NCI-H2107 (cell line): ENCODE data around the gene ANXA9.

Experiments used
- DNase-seq: peaks from one replicate; lab custom pipeline; 2025; lab: John Stamatoyannopoulos, UW

Gene ANXA9

DNA sequence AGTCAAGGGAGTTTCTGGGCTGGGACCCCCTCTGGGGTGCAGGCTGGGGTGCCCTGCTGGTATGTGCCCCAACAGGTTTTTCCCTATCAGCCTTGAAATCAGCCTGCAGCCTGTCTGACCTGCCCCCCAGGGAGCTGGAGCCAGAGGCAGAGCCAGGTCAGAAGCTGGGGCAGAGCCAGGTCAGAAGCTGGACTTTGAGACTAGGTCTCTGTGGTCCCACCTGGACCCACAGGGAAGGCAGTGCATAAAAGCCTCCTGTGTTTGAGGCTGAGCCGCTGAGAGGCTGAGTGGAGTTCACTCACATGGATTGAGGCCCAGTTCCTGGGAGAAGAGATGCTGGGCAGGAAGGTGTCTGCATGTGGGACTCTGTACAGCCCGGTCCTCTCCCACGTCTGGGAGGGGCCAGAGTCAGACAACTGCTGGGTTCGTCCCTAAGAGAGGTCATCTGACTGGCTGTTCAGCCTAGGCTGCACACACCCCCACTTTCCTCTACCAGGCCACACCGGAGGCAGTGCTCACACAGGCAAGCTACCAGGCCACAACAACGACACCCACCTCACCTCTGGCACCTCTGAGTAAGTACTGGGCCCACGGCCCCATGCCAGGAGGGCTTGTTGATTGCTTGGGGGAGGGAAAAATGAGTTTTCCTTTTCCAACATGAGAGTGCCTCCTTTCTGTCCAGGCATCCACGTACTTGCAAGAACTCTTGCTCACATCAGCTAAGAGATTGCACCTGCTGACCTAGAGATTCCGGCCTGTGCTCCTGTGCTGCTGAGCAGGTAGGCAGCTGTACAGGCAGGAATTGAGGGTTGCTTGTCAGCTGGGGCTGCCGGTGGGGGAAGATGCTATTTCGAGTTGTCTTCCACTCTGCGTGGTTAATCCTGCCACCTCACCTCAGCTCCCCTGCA lies at the start of gene ANXA9:
Gene ANXA9, plus strand, starts transcription at position 488 of the 908 bp plus-strand sequence. CDS start 814 bp downstream, outside the sequence.
- no peak for DNase-seq

DNA sequence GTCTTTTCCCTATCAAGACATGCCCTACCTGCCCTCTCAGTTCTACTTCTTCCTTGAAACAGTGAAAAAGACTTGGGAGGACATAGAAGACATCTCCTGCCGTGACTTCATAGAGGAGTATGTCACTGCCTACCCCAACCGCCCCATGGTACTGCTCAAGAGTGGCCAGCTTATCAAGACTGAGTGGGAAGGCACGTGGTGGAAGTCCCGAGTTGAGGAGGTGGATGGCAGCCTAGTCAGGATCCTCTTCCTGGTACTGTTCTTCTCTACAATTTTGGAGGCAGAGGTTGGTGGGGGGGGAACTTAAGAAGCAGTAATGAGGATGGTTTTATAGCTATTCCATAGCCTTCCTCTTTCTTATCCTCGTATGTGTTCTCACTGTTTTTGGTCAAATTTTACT lies 37.2 kb upstream of the ANXA9 start:
- DNase-seq = no peak

DNA sequence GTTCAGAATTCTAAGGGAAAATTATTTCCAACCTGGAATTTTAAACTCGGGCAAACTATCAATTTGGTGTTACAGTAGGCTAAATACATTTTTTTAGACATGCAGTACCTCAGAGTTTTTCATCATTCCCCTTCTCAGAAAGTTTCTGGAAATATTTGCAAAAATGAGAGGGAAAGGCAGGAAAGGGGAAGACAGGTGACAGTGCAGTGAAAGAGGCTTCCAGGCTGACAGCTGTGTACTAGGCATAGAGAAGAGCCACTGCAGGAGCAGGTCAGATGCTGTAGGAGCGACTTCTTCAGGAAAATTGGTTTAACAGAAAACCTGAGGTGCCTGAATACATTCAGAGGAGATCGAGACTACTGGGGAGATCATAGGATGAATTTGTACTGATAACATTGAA lies 27.4 kb upstream of the ANXA9 start:
- DNase-seq = no peak

- no peak for DNase-seq
These were observed 26.8 kb upstream of the ANXA9 start for GRCh38 chr1:150955280-150955679.

GRCh38 chr1:150957666-150958065 lies 24.4 kb upstream of the ANXA9 start:
- DNase-seq = no peak

- DNase-seq = no peak
These were observed 21.4 kb upstream of the ANXA9 start for GRCh38 chr1:150960646-150961045.

DNA sequence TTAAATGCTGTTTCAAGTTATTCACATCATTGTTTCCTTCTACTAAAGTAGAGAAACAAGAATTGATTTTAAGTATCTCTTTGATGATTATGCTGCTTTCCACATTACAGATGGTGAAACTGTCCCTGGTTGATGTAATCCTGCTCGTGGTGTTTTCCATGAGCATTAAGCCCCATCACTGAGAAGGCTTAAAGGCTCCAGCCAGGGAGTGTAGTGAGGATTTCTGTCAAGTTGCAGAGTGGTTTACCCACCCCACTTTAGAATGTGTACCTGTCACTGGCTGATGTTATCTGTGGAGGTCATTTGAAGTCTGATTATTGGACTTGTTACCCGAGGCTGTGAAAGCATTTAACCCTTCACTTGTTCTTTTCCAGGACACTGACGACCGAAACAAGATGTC lies 20.3 kb upstream of the ANXA9 start:
- DNase-seq = no peak

- DNase-seq = no peak
These were observed 18.6 kb upstream of the ANXA9 start for GRCh38 chr1:150963321-150964163.

DNA sequence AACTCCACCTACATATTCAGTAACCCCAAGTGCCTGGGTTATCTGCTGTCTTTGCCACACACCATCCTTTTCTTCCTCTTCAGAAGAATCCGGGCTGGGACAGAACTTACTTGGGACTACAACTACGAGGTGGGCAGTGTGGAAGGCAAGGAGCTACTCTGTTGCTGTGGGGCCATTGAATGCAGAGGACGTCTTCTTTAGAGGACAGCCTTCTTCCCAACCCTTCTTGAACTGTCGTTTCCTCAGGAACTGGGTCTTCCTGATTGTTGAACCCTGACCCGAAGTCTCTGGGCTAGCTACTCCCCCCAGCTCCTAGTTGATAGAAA lies 18.0 kb upstream of the ANXA9 start:
- no peak for DNase-seq

DNA sequence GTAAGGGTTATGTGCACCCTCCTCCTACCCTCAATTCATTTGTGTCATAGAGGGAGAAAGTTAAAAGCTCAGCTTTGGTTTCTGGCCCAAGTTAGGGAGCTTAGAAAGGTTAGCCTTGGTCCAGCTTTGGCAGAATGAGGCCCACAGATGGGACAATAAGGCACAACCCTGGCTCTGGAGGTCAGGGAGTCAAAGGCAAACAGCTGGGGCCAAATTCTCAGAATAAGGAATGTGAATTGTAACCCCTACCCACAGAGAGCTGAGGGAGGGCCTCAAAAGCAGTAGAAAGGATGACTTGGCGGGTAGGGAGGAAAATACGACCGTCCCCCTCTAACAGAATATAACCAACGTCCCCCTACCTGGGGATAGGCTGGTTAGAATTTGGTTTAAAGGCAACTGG lies 16.5 kb upstream of the ANXA9 start:
- DNase-seq = no peak

GRCh38 chr1:150966011-150966410 lies 16.1 kb upstream of the ANXA9 start:
- no peak for DNase-seq

- no peak for DNase-seq
These were observed 14.2 kb upstream of the ANXA9 start for GRCh38 chr1:150967936-150968335.

- no peak for DNase-seq
These were observed 13.6 kb upstream of the ANXA9 start for GRCh38 chr1:150968491-150968890.

DNA sequence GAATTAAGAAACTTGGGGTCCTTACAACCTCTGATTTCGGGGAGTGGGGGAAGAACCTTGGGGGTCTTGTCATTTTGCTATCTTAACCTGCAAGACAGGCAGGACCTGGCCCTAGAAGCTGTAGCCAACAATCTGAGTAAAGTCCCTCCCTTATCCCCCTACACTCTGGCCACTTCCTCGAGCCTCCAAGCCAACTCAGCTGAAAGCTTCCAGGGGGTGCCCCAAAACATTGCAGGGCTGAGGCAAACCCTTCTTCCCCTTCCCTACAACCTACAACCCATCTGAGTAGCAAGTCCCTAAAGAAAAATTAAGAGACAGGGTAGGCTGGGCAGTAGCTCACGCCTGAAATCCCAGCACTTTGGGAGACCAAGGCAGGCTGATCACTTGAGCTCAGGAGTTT lies 12.5 kb upstream of the ANXA9 start:
- DNase-seq = no peak

DNA sequence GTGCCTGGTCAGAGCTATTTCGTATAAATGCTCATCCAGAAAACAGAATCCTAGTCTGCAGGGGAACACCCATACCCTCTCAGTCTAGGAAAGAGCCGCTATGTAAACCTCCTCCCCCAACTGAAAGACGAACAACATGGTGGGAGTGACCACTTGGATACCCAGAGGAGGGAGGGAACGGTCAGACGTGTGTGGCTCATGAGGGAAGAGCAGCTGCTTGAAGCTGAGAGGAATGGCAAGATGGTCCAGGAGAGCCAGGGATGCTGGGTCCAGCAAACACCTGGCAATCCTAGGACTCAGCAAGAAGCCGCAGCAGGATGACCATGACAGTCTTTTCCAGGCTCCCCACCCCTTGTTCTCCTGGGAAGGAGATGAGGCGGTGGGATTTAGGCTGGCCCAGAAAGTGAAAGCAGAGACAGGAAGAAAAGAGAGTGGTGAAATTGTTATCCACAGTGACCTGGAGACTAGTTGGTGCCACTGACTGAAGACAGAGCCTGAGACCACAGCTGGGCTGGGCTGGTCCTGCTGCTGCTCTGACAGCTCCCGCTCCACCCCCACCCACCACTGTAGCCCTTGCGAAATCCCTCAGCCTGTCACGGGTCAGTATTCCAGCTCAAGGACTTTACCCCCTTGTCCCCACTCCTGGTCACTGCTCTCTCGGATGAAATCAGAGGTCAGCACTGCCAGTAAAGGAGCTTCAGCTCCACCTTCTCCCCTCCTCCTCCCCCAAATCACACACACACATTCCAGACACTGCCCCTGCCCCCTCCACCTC lies 11.1 kb upstream of the ANXA9 start:
- DNase-seq = no peak

GRCh38 chr1:150971583-150972416 lies 10.3 kb upstream of the ANXA9 start:
- no peak for DNase-seq

GRCh38 chr1:150972417-150972940 lies 9.6 kb upstream of the ANXA9 start:
- no peak for DNase-seq

DNA sequence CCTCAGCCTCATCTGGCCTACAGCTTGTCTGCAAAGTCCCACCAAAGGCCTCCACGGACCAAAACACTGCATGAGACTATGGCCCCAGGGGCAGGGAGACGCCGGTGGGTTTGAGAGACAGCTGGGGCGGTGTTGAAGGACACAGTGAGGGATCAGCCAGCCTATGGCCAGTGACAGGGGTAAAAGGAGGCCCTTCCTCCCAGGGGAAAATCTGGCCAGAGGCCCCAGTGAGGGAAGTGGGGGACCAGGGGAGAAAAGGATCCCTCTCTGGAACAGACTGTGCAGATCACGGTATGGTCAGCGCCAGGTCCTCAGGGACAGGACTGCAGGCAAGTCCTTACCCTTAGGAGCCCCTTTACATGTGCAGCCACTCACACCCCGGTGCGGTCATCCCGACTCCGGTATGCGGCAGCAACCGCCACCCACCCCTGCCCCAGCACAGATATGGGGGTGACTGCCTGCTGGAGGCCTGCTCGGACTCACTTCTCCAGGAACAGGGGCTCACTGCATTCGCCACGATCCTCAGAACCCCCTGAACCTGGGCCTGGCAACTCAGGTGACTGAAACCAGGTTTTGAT lies 8.7 kb upstream of the ANXA9 start:
- DNase-seq = no peak

- DNase-seq = no peak
These were observed 8.1 kb upstream of the ANXA9 start for GRCh38 chr1:150973836-150974579.
